K562 (cell line): ENCODE data around the gene FAM124A. TPM values are rescaled to one million over a fixed set of nuclear protein-coding genes. Genes with fewer than 3 reads are reported as not detected.

ENCODE experiments used
- ATAC-seq: fragments of 200-7000 bp; cut with Tn5 transposase; 3 replicates; pipeline ENCODE4 v1.9.1; 2020; ENCODE audit warnings: moderate library complexity
- BruUV-seq: library from RNA; stranded (reverse); fragments of 400-500 nt; replicated peaks from 2 replicates; lab custom pipeline; 2021; lab: Mats Ljungman, UMichigan
- CTCF ChIA-PET: fragments of 300-600 bp; formaldehyde crosslinking; extraction: SDS; loops from one replicate; lab custom pipeline; 2021; ENCODE audit warnings: low intra/inter-chr PET ratio; lab: Yijun Ruan, JAX
- POLR2A ChIA-PET: fragments of 300-600, 350-650 bp; sonication (Branson Sonifier 250); formaldehyde crosslinking; extraction: SDS; loops from one replicate; lab custom pipeline; 2021; ENCODE audit warnings: antibody characterized with exemption, inconsistent platforms; lab: Yijun Ruan, JAX
- DNase-seq, 4 experiments: peaks; one replicate each; pipeline versions ENCODE4 v3.0.0 to v3.0.0-alpha.2; 2011 to 2018; ENCODE audit warnings: low spot score in 3 of 4, mixed read lengths in 3 of 4; ENCODE audit errors: extremely low read depth in 1 of 4
- FAIRE-seq: peaks from 2 replicates; lab custom pipeline; 2011; peaks lifted over from hg19 to GRCh38; lab: Jason Lieb, UNC
- H2AFZ ChIP-seq: 2 replicates; pipeline ENCODE4 v1.6.0; 2011; ENCODE audit warnings: low read depth, low read length, control low read depth, inconsistent platforms
- H3K27ac ChIP-seq: fragments of 200-600 bp; 3 replicates; pipeline ENCODE4 v1.8.0; 2011; ENCODE audit warnings: low read depth, mild to moderate bottlenecking, control low read depth, inconsistent platforms, low read length, moderate library complexity, mixed read lengths; ENCODE audit errors: extremely low read depth
- H3K27me3 ChIP-seq, 2 experiments: fragments of 300-600 bp in 1 of 2; 2 replicates in 1 of 2; 3 replicates in 1 of 2; pipeline versions ENCODE4 v1.6.0 to v1.8.0; 2011; ENCODE audit warnings: inconsistent platforms in 2 of 2, low read length in 2 of 2, mild to moderate bottlenecking in 1 of 2, mixed read lengths in 1 of 2, moderate library complexity in 1 of 2; ENCODE audit not compliant: control insufficient read depth in 2 of 2, insufficient read depth in 2 of 2
- H3K36me3 ChIP-seq: fragments of 300-600 bp; 3 replicates; pipeline ENCODE4 v1.8.0; 2011; ENCODE audit warnings: mild to moderate bottlenecking, low read length, inconsistent platforms; ENCODE audit not compliant: control insufficient read depth, insufficient read depth
- H3K4me1 ChIP-seq, 2 experiments: fragments of 200-600 bp in 1 of 2; replicated peaks in 1 of 2; 2 replicates in 1 of 2; 3 replicates in 1 of 2; pipeline versions ENCODE4 v1.5.1 to v1.8.0; 2011; ENCODE audit warnings: inconsistent platforms in 2 of 2, low read length in 2 of 2, mild to moderate bottlenecking in 1 of 2, mixed read lengths in 1 of 2, moderate library complexity in 1 of 2; ENCODE audit not compliant: control insufficient read depth in 2 of 2, insufficient read depth in 2 of 2
- H3K4me2 ChIP-seq: 2 replicates; pipeline ENCODE4 v1.6.1; 2011; ENCODE audit warnings: low read length, control low read depth, inconsistent platforms, mixed read lengths; ENCODE audit not compliant: insufficient read depth
- H3K4me3 ChIP-seq: fragments of 200-600 bp; sonication (generic), shearing (Covaris generic); 2 replicates; pipeline ENCODE4 v1.5.1; 2016; ENCODE audit warnings: control low read depth, inconsistent platforms
- H3K79me2 ChIP-seq: fragments of 200-600 bp; 3 replicates; pipeline ENCODE4 v1.8.0; 2011; ENCODE audit warnings: low read length, inconsistent platforms; ENCODE audit not compliant: control insufficient read depth, insufficient read depth
- H3K9ac ChIP-seq, 2 experiments: 2 replicates each; pipeline versions ENCODE4 v1.6.0 to v1.6.1; 2011; ENCODE audit warnings: low read depth in 2 of 2, low read length in 2 of 2, control low read depth in 1 of 2, inconsistent platforms in 1 of 2, mild to moderate bottlenecking in 1 of 2, mixed read lengths in 1 of 2; ENCODE audit not compliant: insufficient read depth in 1 of 2
- H3K9me1 ChIP-seq: one replicate; pipeline ENCODE4 v1.6.0; 2011; ENCODE audit warnings: inconsistent platforms, mild to moderate bottlenecking, low read length, moderate library complexity; ENCODE audit not compliant: control insufficient read depth, insufficient read depth
- H3K9me3 ChIP-seq: replicated peaks from 2 replicates; pipeline ENCODE4 v1.5.1; 2011; ENCODE audit warnings: low read depth, low read length, inconsistent platforms; ENCODE audit not compliant: control insufficient read depth, insufficient read depth
- H4K20me1 ChIP-seq: replicated peaks from 2 replicates; pipeline ENCODE4 v1.6.1; 2011; ENCODE audit warnings: low read length, inconsistent platforms, mixed read lengths; ENCODE audit not compliant: control insufficient read depth, insufficient read depth
- ARID3B ChIP-seq: fragments of 250-450 bp; sonication (Bioruptor Pico); IDR thresholded peaks from 2 replicates; pipeline ENCODE4 v1.4.0; 2020; ENCODE audit warnings: borderline replicate concordance
- CEBPZ ChIP-seq: fragments of 150-350 bp; IDR thresholded peaks from 2 replicates; pipeline ENCODE4 v1.6.1; 2014; ENCODE audit warnings: low read depth, mild to moderate bottlenecking, low read length, borderline replicate concordance
- CREB3L1 ChIP-seq: fragments of 450-650 bp; IDR thresholded peaks from 2 replicates; pipeline ENCODE4 v1.6.1; 2014; ENCODE audit warnings: low read depth, mild to moderate bottlenecking, moderate library complexity, borderline replicate concordance
- MEF2A ChIP-seq: IDR thresholded peaks from 2 replicates; pipeline ENCODE4 v1.6.1; 2011; ENCODE audit warnings: low read depth, mild to moderate bottlenecking, low read length, moderate library complexity; ENCODE audit not compliant: control insufficient read depth
- POU5F1 ChIP-seq: fragments of 150-350 bp; IDR thresholded peaks from 2 replicates; pipeline ENCODE4 v1.6.1; 2014; ENCODE audit warnings: borderline replicate concordance, low read length, low read depth, mild to moderate bottlenecking; ENCODE audit not compliant: partially characterized antibody
- RBBP5 ChIP-seq: fragments of 200-600 bp; sonication (generic); IDR thresholded peaks from 2 replicates; pipeline ENCODE4 v1.6.1; 2012; ENCODE audit warnings: borderline replicate concordance, mild to moderate bottlenecking, low read length, control low read depth, inconsistent platforms; ENCODE audit not compliant: insufficient read depth, poor library complexity, severe bottlenecking
- SMAD2 ChIP-seq: fragments of 150-350 bp; IDR thresholded peaks from 2 replicates; pipeline ENCODE4 v1.6.1; 2014; ENCODE audit warnings: low read depth, mild to moderate bottlenecking, low read length
- SREBF2 ChIP-seq: sonication (generic); formaldehyde crosslinking; IDR thresholded peaks from 2 replicates; pipeline ENCODE4 v1.4.0; 2020; ENCODE audit warnings: mild to moderate bottlenecking, missing genetic modification reagents
- TAF9B ChIP-seq: fragments of 450-650 bp; IDR thresholded peaks from 2 replicates; pipeline ENCODE4 v1.6.1; 2018; ENCODE audit warnings: mild to moderate bottlenecking; ENCODE audit not compliant: partially characterized antibody
- ZNF280B ChIP-seq: fragments of 250-450 bp; sonication (Bioruptor Pico); IDR thresholded peaks from 2 replicates; pipeline ENCODE4 v1.5.1; 2021; ENCODE audit warnings: mild to moderate bottlenecking
- ZNF695 ChIP-seq: fragments of 450-650 bp; formaldehyde crosslinking; IDR thresholded peaks from 2 replicates; pipeline ENCODE4 v1.4.0; 2020; ENCODE audit warnings: mild to moderate bottlenecking, moderate library complexity
- WGBS: fragments of 100-300 bp; shearing (Covaris generic); methylation state at CpG from one replicate; pipeline ENCODE4 v1.1.6; 2016; ENCODE audit warnings: low coverage, mixed read lengths; ENCODE audit not compliant: insufficient coverage; ENCODE audit errors: missing lambda C conversion rate; 5-methylcytosine and 5-hydroxymethylcytosine counted together
- in situ Hi-C: fragments of 300-500 bp; cut with MboI; formaldehyde crosslinking; loops from 4 replicates; pipeline ENCODE4 v1.15.0; 2018; ENCODE audit warnings: inconsistent platforms, mixed read lengths
- intact Hi-C: fragments of 100-400 bp; cut with micrococcal nuclease; formaldehyde crosslinking; loops from 2 replicates; pipeline ENCODE4 v1.14.2; 2022
- polyA plus RNA-seq, 8 experiments: library from polyadenylated mRNA; depleted of rRNA in 4 of 8; stranded (reverse) in 5 of 8; unstranded in 3 of 8; fragments of >200 nt; fragmentation: Nextera tagmentation in 2 of 8; fragmentation: Illumina TruSeq in 1 of 8; extraction: Ambion mirVana in 2 of 8; extraction: Trizol in 1 of 8; gene quantifications; 2 replicates each; pipeline versions ENCODE4 v1.2.1 to v1.2.3, GENCODE V29; 2011 to 2014; ENCODE audit warnings: inconsistent platforms in 1 of 8, missing spikeins in 1 of 8
- total RNA-seq, 7 experiments: library from RNA; depleted of rRNA in 6 of 7; stranded (reverse); fragments of >200 nt in 6 of 7; fragmentation: Illumina TruSeq in 2 of 7; extraction: Trizol in 2 of 7; gene quantifications; 2 replicates each; pipeline versions ENCODE4 v1.2.1 to v1.2.3, GENCODE V29; 2011 to 2021; ENCODE audit warnings: low replicate concordance in 1 of 7

The FAM124A gene
- total and polyA plus RNA-seq, 9 of the 15 experiments (the other 6 are each of a cell fraction or from before 2014, with no cell fraction given): not detected

GRCh38 chr13:51332566-51333361, 110.6 kb downstream of the FAM124A start:
- no peak overlapping the region for H3K27ac ChIP-seq
- H3K4me3 ChIP-seq: no peak overlapping the region
- H3K4me1 ChIP-seq: no peaks in the 10 kb centered on the region; a peak in 2 of 5 replicates
- ChIA-PET CTCF (no interaction called here), POLR2A (no interaction called here)
- BruUV-seq: no TSS peak
- intact Hi-C loops: no loop called here
- ATAC-seq: no peak
- no peak for DNase-seq
- H3K9me1 ChIP-seq: no peaks in the 10 kb centered on the region
- no peak for FAIRE-seq
- no peaks in the 10 kb centered on the region for H3K79me2 ChIP-seq
- H3K9ac ChIP-seq: no peak overlapping the region
- H3K9me3 ChIP-seq: no peaks in the 10 kb centered on the region
- no peak overlapping the region for H3K4me2 ChIP-seq
- no peak overlapping the region for H2AFZ ChIP-seq
- H4K20me1 ChIP-seq: no peaks in the 10 kb centered on the region
- peaks cover 5 to 18% of the 10 kb centered on the region in 2 experiments; a peak in 3 of 5 replicates for H3K27me3 ChIP-seq
- WGBS: 6% methylated on average over 2 of the region's 2 CpGs
- in situ Hi-C loops: no loop called here
- H3K36me3 ChIP-seq: no peaks in the 10 kb centered on the region
- TF ChIP-seq SMAD2: no peak
- no peak for TF ChIP-seq ZNF280B (CRISPR knock-in tag)
- no peak for TF ChIP-seq RBBP5
- no peak for TF ChIP-seq TAF9B
- no peak for TF ChIP-seq MEF2A
- no peak for TF ChIP-seq CEBPZ
- TF ChIP-seq ZNF695 (CRISPR knock-in tag): no peak
- TF ChIP-seq SREBF2 (CRISPR knock-in tag): no peak
- TF ChIP-seq CREB3L1: no peak
- no peak for TF ChIP-seq ARID3B
- TF ChIP-seq POU5F1: no peak
